Activated B cell treated with CpG ODN at 0.5 μM for 24 hours (primary cell): ENCODE measurements around the gene PLEKHG7. TPM values are rescaled to one million over a fixed set of nuclear protein-coding genes. Genes with fewer than 3 reads are reported as not detected.
"Not testable (repeated sequence)": the region's sequence is repeated elsewhere in the genome, so short reads cannot be mapped to it uniquely, and the experiment has no call there.

Experiments used
- ATAC-seq: fragments of 200-7000 bp; cut with Tn5 transposase; one replicate; pipeline ENCODE4 v1.10.0; 2021; ENCODE audit warnings: low read depth, mild to moderate bottlenecking, moderate library complexity
- CTCF ChIA-PET: fragments of 350-600 bp; sonication (Branson Sonifier 250); formaldehyde crosslinking; loops from one replicate; lab custom pipeline; 2021; ENCODE audit warnings: antibody characterized with exemption; lab: Charles Lee
- POLR2A ChIA-PET: fragments of 350-600 bp; sonication (Branson Sonifier 250); formaldehyde crosslinking; loops from one replicate; lab custom pipeline; 2021; ENCODE audit warnings: antibody characterized with exemption; lab: Charles Lee
- DNase-seq: peaks from one replicate; pipeline ENCODE4 v3.0.0; 2022
- H3K27ac Mint-ChIP-seq: one replicate; pipeline ENCODE4 v1.8.0; 2020; ENCODE audit warnings: mixed read lengths
- H3K27me3 Mint-ChIP-seq: one replicate; pipeline ENCODE4 v1.8.0; 2021; ENCODE audit warnings: mixed read lengths
- H3K36me3 Mint-ChIP-seq: one replicate; pipeline ENCODE4 v1.8.0; 2021; ENCODE audit warnings: low read depth, mixed read lengths
- H3K4me1 Mint-ChIP-seq: one replicate; pipeline ENCODE4 v1.8.0; 2021; ENCODE audit warnings: mixed read lengths
- H3K4me3 Mint-ChIP-seq: one replicate; pipeline ENCODE4 v1.8.0; 2020; ENCODE audit warnings: mild to moderate bottlenecking, mixed read lengths
- H3K9me3 Mint-ChIP-seq: one replicate; pipeline ENCODE4 v1.8.0; 2020; ENCODE audit warnings: mixed read lengths
- intact Hi-C: fragments of 100-400 bp; cut with micrococcal nuclease; formaldehyde crosslinking; loops from one replicate; pipeline ENCODE4 v1.15.1; 2024
- total RNA-seq: library from RNA; stranded (reverse); gene quantifications from 2 replicates; pipeline ENCODE4 v1.2.3, GENCODE V29; 2022
- TF ChIP-seq, protein P1 (sequence below): fragments of 200-600 bp; IDR thresholded peaks from one replicate; pipeline ENCODE4 v1.8.0; 2022; ENCODE audit warnings: antibody characterized with exemption, mild to moderate bottlenecking

The PLEKHG7 gene, protein sequence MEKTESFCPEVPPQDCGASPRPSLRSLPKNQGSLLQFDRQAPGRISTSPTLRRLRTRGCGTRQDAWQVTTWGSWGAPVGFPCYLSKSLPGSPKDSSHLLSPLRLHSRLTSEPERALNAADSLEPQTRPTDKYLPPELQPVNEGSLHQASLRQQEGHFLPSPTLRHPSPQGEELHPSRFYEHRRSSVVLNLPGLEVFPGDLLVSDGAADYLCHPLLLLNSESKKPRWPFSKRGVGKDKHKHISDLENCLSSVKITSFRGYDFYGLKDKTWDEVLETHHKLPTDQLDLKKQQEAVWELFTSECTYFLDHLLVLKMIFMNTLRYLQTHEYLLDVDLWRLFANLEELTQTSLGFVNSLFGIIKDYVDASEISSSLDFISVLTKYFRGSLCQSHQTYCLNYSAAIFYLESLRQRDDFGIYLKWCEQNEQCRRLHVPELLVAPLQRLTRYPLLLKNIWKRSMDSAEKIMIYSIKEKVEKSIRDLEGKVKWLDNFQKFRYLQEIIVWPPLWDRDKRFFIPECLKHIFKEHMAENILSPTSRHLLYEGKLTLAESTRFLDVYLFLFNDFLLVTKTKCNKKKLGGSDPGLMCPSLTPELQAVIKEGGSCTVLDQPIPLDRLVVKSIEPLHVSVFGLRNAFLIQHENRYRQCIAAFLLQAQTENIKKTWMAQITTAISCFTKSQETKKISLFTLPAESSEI
- 3.4 and 4.1 TPM in 2 replicates for total RNA-seq

DNA sequence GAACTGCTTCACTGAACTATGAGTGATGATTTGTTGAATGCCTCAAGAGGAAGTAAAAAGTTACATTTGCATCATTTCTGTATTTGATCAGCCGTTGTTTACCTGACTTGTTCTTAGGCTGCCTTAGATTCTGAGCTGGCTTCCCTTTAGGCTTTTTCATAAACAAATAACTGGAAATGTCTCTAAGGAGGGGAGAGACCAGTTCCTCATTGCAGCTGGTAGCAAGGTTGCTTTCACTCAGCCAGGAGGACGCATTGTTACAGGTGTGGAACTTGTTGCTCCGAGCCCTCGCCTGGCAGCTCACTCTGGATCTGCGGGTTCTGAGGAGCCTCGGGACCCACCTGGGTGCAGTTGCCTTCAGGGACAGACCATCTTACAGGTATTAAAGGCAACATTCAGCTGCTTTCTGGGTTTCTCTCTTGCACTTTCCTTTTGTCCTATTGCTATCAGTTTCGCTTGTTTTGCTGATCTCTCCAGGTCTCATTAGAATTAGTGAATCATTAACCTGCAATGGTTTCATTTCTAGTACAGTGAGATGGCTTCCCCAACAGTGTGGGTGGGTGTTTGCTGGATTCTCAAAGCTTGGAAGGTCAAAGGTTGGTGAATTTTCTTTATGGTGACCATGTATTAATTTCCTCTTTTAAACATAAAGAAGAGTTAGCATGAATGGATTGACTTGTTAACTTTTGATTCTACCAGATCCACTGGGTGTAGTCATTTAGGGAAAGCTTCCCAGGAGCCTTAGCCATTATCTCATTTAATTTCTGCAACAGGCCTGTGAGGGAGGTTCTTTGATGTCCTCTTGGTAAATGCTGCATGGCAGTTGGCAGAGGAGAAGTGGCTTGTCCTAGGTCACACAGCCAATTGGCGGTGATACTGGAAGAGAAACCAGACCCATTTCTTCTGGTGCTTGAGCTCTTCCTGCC is at the start of gene PLEKHG7:
Gene PLEKHG7 (plus strand): TSS at position 236 of the 926 bp plus-strand sequence. CDS start 3,643 bp downstream, outside the sequence.
- peak; percentile 29 for DNase-seq
- intact Hi-C loops, result loop anchor here (1.0 to 10.0 kb wide), 2 partner anchors 109 to 242 kb away; no protein-coding TSS in a partner anchor
- no peaks in the 10 kb centered on the region for H3K9me3 Mint-ChIP-seq
- POLR2A ChIA-PET, result interaction anchor here (1.1 kb wide), 1 partner anchor 557 kb away, joined by 4 read pairs; the partner anchor contains the start of gene BTG1
- H3K36me3 Mint-ChIP-seq, result peaks cover 17% of the 10 kb centered on the region
- H3K4me1 Mint-ChIP-seq, result peaks cover 38% of the 10 kb centered on the region
- peak within 1 kb of the TSS; percentile 74 for H3K27ac Mint-ChIP-seq
- no peaks in the 10 kb centered on the region for H3K27me3 Mint-ChIP-seq
- TF ChIP-seq, protein P1, sequence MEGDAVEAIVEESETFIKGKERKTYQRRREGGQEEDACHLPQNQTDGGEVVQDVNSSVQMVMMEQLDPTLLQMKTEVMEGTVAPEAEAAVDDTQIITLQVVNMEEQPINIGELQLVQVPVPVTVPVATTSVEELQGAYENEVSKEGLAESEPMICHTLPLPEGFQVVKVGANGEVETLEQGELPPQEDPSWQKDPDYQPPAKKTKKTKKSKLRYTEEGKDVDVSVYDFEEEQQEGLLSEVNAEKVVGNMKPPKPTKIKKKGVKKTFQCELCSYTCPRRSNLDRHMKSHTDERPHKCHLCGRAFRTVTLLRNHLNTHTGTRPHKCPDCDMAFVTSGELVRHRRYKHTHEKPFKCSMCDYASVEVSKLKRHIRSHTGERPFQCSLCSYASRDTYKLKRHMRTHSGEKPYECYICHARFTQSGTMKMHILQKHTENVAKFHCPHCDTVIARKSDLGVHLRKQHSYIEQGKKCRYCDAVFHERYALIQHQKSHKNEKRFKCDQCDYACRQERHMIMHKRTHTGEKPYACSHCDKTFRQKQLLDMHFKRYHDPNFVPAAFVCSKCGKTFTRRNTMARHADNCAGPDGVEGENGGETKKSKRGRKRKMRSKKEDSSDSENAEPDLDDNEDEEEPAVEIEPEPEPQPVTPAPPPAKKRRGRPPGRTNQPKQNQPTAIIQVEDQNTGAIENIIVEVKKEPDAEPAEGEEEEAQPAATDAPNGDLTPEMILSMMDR, result no peak
- H3K4me3 Mint-ChIP-seq, result peak within 1 kb of the TSS; percentile 75
- CTCF ChIA-PET, result no interaction called here
- peak; percentile 83 for ATAC-seq

DNA sequence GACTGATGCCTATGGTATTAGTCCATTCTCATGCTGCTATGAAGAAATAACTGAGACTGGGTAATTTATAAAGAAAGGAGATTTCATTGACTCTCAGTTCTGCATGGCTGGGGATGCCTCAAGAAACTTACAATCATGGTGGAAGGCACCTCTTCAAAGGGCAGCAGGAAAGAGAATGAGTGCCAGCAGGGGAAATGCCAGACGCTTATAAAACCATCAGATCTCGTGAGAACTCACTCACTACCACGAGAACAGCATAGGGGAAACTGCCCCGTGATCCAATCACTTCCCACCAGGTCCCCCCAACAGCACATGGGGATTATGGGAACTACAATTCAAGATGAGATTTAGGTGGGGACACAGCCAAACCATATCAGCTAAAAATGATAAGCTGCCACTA is 48.5 kb upstream of the PLEKHG7 start:
- H3K4me3 Mint-ChIP-seq, POLR2A ChIA-PET, ATAC-seq, H3K9me3 Mint-ChIP-seq, H3K36me3 Mint-ChIP-seq, H3K4me1 Mint-ChIP-seq, H3K27me3 Mint-ChIP-seq, H3K27ac Mint-ChIP-seq, DNase-seq: not testable (repeated sequence)
- intact Hi-C loops, result loop anchor here (5.0 kb wide), 1 partner anchor 662 kb away; no protein-coding TSS in a partner anchor
- CTCF ChIA-PET, result interaction anchor here (1.4 to 1.6 kb wide), 2 partner anchors 843 to 1273 kb away, joined by 4 to 9 read pairs; no protein-coding TSS in a partner anchor

DNA sequence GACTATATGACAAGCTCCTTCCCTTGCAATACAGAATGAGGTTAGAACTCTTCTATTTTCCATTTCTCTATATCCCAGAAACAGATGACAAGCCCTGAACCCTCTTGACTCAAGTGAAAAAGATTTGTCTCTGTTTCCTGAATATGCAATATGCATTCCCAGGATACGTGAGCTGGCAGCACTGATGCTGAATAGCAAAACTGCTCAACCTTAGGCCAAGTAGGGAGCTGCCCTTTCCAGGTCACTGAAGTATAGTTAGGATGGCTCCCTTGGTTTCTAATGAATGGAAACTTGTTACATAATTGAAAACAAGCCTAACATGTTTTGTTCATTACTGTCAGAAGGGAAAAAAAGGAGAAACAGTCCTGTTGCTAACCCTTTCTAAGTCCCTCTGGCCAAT is 47.9 kb upstream of the PLEKHG7 start:
- Mint-ChIP-seq H3K4me1 (peaks cover 2% of the 10 kb centered on the region), H3K36me3 (no peaks in the 10 kb centered on the region), H3K27me3 (no peaks in the 10 kb centered on the region), H3K9me3 (no peaks in the 10 kb centered on the region), H3K27ac (no peak overlapping the region), H3K4me3 (no peak overlapping the region)
- intact Hi-C loops, result loop anchor here (5.0 kb wide), 1 partner anchor 663 kb away; no protein-coding TSS in a partner anchor
- ATAC-seq (no peak), DNase-seq (no peak)
- TF ChIP-seq, protein P1, result no peak
- ChIA-PET POLR2A (no interaction called here), CTCF (interaction anchor here (1.1 to 1.6 kb wide), 3 partner anchors 9 to 1273 kb away, joined by 4 to 9 read pairs (median 4); no protein-coding TSS in a partner anchor)

DNA sequence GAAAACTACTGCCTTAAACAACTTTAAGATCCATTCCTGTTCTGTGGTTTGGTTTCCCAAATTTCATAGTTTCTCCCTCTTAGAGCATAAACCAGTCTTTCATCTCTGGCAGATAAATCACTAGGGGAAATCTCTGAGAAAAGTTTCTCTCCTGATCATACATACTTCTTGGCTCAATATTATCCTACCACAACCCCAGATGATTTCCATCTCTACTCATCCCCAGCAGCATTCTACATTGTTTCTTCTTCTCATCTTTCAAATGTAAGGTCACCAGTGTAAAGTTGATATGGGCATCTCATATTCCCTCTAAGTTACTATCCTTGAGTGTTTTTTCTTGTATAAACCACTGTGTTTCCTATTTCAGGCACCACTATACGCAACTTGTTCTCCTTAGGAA is 45.9 kb upstream of the PLEKHG7 start:
- CTCF ChIA-PET, result no interaction called here

More for the DNA sequence above, 45.9 kb upstream of the PLEKHG7 start:
- DNase-seq (no peak), ATAC-seq (no peak)
- H3K4me3 Mint-ChIP-seq, result no peak overlapping the region
- no peaks in the 10 kb centered on the region for H3K4me1 Mint-ChIP-seq
- H3K9me3 Mint-ChIP-seq, result no peaks in the 10 kb centered on the region
- intact Hi-C loops, result no loop called here
- no peaks in the 10 kb centered on the region for H3K36me3 Mint-ChIP-seq
- POLR2A ChIA-PET, result no interaction called here
- no peaks in the 10 kb centered on the region for H3K27me3 Mint-ChIP-seq
- H3K27ac Mint-ChIP-seq, result no peak overlapping the region
- TF ChIP-seq, protein P1, result no peak
